ENCODE data around the gene ABLIM2. TPM values are rescaled to one million over a fixed set of nuclear protein-coding genes. Genes with fewer than 3 reads are reported as not detected.

ABLIM2 gene
- polyA plus RNA-seq (2013, experiment 1 of 2), result 0.55 TPM
- 0.25 TPM for polyA plus RNA-seq (2013, experiment 2 of 2)

GRCh38 chr4:8158710-8159536 lies at the start of gene ABLIM2:
Gene ABLIM2, minus strand, starts transcription at chr4:8158813. Its CDS starts 124 bp downstream, at chr4:8158689.
- H3K4me1 ChIP-seq (ENCODE audit: control insufficient read depth, insufficient read depth, low read length, poor library complexity, severe bottlenecking), result no peaks in the 10 kb centered on the region
- no peak within 1 kb of the TSS for H3K27ac ChIP-seq (ENCODE audit: low read depth, low read length, severe bottlenecking)
- no peaks in the 10 kb centered on the region for H3K36me3 ChIP-seq (ENCODE audit: control insufficient read depth, insufficient read depth, low read length)
- 1% methylated on average over 65 to 74 of the region's 96 CpGs for WGBS, 2 experiments (ENCODE audit: insufficient coverage in 2 of 2)
- H3K9me3 ChIP-seq (ENCODE audit: control insufficient read depth, low read length), result no peaks in the 10 kb centered on the region
- H3K4me3 ChIP-seq (ENCODE audit: extremely low read depth, insufficient read depth, low read length, poor library complexity, severe bottlenecking), result peak within 1 kb of the TSS; percentile 57

DNA sequence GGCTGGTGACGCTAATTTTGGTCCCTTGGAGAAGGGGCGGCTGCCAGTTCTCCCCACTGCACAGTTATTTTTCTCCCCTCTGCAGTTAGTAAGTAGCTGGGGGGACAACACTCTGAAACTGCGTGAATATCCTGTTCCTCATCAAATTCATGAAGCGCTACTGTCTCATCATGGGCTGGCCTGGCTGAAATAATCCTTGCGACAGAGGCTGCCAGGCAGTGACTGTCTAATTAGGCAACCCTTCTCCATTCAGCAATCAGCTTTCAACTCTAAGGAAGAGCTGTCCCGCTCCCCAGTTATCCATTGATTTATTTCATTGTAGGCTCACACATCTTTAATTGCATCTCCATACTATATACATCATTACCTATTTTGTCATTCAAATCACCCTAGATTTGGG lies 48.7 kb upstream of the ABLIM2 start:
- 96 to 97% methylated on average over 6 of the region's 6 CpGs for WGBS, 2 experiments (ENCODE audit: insufficient coverage in 2 of 2)
- no peak overlapping the region for H3K4me3 ChIP-seq (ENCODE audit: extremely low read depth, insufficient read depth, low read length, poor library complexity, severe bottlenecking)
- H3K9me3 ChIP-seq (ENCODE audit: control insufficient read depth, low read length), result no peaks in the 10 kb centered on the region

DNA sequence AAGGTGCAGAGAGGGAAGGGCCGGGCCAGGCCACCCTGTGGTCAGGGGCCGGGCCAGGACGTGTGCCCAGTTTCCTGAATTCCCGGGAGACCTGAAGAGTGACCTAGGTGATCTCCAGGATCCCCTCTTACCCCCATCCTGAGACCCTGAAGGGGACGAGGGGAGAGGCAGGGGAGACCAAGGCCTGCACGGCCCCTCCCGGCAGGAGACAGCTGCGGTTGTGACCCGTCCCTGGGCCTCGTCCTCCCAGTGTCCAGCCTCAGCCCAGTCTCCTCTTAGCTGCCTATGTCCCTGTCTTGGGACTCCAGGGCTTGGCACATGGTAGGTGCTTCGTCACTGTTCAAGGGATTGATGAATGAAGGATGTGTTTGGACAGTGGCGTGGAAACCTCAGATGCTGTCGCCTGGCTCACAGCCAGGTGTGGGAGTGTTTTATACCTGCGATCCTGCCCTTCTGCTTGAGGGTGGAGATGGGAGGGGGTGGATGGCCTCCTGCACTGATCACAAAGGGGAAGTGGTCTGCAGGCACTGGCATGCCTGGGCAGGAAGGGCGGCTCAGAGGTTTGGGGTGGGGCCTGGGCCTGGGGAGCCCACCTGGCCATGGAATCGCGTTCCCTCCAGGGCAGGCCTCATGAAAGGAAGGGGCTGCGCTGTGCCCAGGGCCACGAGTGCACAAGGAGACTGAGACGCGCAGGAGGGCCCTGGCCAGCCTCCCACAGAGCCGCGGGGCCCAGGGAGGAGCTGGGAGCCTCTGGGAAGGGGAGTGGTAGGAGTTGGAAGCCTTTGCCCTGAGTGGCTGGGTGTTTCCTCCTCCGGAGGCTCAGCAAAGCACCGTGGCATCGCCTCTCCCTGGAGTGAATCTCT lies 47.4 kb upstream of the ABLIM2 start:
- no peaks in the 10 kb centered on the region for H3K36me3 ChIP-seq (ENCODE audit: control insufficient read depth, insufficient read depth, low read length)
- H3K9me3 ChIP-seq (ENCODE audit: control insufficient read depth, low read length), result no peaks in the 10 kb centered on the region
- peaks cover 24% of the 10 kb centered on the region for H3K4me1 ChIP-seq (ENCODE audit: control insufficient read depth, insufficient read depth, low read length, poor library complexity, severe bottlenecking)
- H3K27ac ChIP-seq (ENCODE audit: low read depth, low read length, severe bottlenecking), result peak overlapping the region; percentile 36
- 87% methylated on average over 23 of the region's 26 CpGs for WGBS, 2 experiments (ENCODE audit: insufficient coverage in 2 of 2)
- no peak overlapping the region for H3K4me3 ChIP-seq (ENCODE audit: extremely low read depth, insufficient read depth, low read length, poor library complexity, severe bottlenecking)

More for the DNA sequence above, 48.7 kb upstream of the ABLIM2 start:
- Histone ChIP-seq H3K36me3 (ENCODE audit: control insufficient read depth, insufficient read depth, low read length) (no peaks in the 10 kb centered on the region), H3K4me1 (ENCODE audit: control insufficient read depth, insufficient read depth, low read length, poor library complexity, severe bottlenecking) (peaks cover 21% of the 10 kb centered on the region), H3K27ac (ENCODE audit: low read depth, low read length, severe bottlenecking) (no peak overlapping the region)

GRCh38 chr4:8205241-8205707 lies 46.7 kb upstream of the ABLIM2 start:
- H3K9me3 ChIP-seq (ENCODE audit: control insufficient read depth, low read length), result no peaks in the 10 kb centered on the region
- H3K36me3 ChIP-seq (ENCODE audit: control insufficient read depth, insufficient read depth, low read length), result no peaks in the 10 kb centered on the region
- H3K4me1 ChIP-seq (ENCODE audit: control insufficient read depth, insufficient read depth, low read length, poor library complexity, severe bottlenecking), result peaks cover 31% of the 10 kb centered on the region
- 87 to 88% methylated on average over 16 to 18 of the region's 19 CpGs for WGBS, 2 experiments (ENCODE audit: insufficient coverage in 2 of 2)
- H3K4me3 ChIP-seq (ENCODE audit: extremely low read depth, insufficient read depth, low read length, poor library complexity, severe bottlenecking), result no peak overlapping the region
- peak overlapping the region; percentile 36 for H3K27ac ChIP-seq (ENCODE audit: low read depth, low read length, severe bottlenecking)

- Histone ChIP-seq H3K4me1 (ENCODE audit: control insufficient read depth, insufficient read depth, low read length, poor library complexity, severe bottlenecking) (peaks cover 35% of the 10 kb centered on the region), H3K36me3 (ENCODE audit: control insufficient read depth, insufficient read depth, low read length) (no peaks in the 10 kb centered on the region), H3K4me3 (ENCODE audit: extremely low read depth, insufficient read depth, low read length, poor library complexity, severe bottlenecking) (no peak overlapping the region), H3K9me3 (ENCODE audit: control insufficient read depth, low read length) (no peaks in the 10 kb centered on the region), H3K27ac (ENCODE audit: low read depth, low read length, severe bottlenecking) (no peak overlapping the region)
- 92% methylated on average over 28 to 30 of the region's 31 CpGs for WGBS, 2 experiments (ENCODE audit: insufficient coverage in 2 of 2)
Observed at GRCh38 chr4:8204576-8205227, 46.1 kb upstream of the ABLIM2 start.

DNA sequence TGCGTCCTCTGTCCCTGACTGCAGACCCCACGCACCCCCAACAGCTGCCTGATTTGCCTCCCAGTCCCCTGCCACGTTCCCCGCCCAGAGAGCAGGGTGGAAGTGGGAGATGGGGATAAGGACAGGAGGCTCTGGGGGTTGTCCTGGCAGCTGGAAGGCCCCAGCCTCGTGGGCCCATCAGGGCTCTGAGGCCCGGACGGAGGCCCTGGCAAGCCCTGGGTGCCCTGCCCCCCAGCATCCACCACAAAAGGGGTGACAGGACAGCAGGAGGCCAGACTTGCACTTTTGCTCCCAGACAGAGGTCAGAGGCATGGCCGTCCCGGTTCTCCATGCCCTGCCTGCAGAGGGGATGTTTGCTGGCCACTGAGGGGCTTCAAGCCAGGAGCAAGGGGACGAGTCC lies 45.2 kb upstream of the ABLIM2 start:
- peaks cover 43% of the 10 kb centered on the region for H3K4me1 ChIP-seq (ENCODE audit: control insufficient read depth, insufficient read depth, low read length, poor library complexity, severe bottlenecking)
- no peak overlapping the region for H3K4me3 ChIP-seq (ENCODE audit: extremely low read depth, insufficient read depth, low read length, poor library complexity, severe bottlenecking)
- H3K9me3 ChIP-seq (ENCODE audit: control insufficient read depth, low read length), result no peaks in the 10 kb centered on the region
- WGBS, 2 experiments (ENCODE audit: insufficient coverage in 2 of 2), result 88 to 96% methylated on average over 4 to 5 of the region's 10 CpGs
- no peak overlapping the region for H3K27ac ChIP-seq (ENCODE audit: low read depth, low read length, severe bottlenecking)
- no peaks in the 10 kb centered on the region for H3K36me3 ChIP-seq (ENCODE audit: control insufficient read depth, insufficient read depth, low read length)

DNA sequence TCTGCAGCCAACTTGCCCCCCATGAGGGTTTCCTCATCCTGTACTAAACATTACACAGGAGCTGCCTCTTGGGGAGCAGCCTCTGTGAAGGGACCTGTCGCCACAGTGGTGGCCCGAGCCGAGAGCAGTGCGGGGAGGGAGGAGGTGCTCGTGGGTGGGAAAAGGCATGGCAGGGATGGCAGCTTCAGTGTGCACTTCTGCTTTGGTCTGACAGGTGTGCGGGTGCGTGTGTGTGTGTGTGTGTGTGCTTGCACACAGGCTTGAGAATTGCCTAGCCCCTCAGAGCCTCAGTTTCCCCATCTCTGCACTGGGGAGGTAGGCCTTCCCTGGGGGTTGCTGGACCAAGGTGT lies 44.4 kb upstream of the ABLIM2 start:
- Histone ChIP-seq H3K4me1 (ENCODE audit: control insufficient read depth, insufficient read depth, low read length, poor library complexity, severe bottlenecking) (peaks cover 51% of the 10 kb centered on the region), H3K9me3 (ENCODE audit: control insufficient read depth, low read length) (no peaks in the 10 kb centered on the region)

DNA sequence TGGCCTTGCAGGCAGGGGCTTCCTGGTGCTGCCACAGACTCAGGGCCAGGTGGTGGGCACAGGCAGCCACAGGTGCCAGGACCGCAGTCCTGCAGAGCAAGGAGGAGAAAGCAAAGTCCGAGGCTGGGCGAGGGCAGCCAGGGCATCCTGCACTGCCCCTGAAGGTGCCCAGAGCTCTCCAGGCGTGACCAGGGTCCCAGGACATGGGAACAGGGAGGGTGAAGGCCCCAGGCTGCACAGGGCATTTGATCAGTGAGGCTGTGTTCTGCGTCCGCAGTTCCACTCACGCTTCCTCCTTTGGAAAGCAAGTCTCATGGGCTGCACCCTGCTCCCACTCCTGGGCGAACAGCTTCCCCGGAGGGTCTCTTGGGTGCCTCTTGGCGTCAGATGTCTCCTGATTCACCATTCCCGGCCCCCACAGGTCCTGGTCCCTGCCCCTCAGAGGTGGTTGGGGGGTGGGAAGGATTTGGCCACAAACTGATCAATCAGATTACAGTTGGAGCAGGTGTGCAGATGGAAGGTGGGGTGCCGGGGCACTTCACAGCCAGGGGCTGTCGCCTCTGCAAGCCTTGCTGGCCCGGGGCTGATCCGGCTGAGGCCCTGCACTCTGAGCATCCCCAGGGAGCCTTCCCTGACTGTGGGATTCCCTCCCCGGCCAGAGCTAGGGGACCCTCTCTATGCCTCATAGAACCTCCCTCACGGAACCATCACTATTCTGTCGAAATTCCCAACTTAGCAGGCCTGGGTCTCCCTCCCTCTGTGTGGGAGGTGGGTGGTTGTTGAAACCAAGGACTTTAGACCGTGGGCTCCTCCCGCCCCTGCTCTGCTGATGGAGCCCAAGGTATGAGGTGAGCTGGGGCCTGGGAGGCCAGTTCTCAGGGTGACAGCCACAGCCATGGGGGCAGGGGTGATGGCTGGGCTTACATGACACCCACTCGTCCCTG lies 43.8 kb upstream of the ABLIM2 start:
- H3K9me3 ChIP-seq (ENCODE audit: control insufficient read depth, low read length), result no peaks in the 10 kb centered on the region
- 87 to 93% methylated on average over 12 to 16 of the region's 21 CpGs for WGBS, 2 experiments (ENCODE audit: insufficient coverage in 2 of 2)
- H3K4me1 ChIP-seq (ENCODE audit: control insufficient read depth, insufficient read depth, low read length, poor library complexity, severe bottlenecking), result peaks cover 51% of the 10 kb centered on the region
- H3K27ac ChIP-seq (ENCODE audit: low read depth, low read length, severe bottlenecking), result no peak overlapping the region
- no peak overlapping the region for H3K4me3 ChIP-seq (ENCODE audit: extremely low read depth, insufficient read depth, low read length, poor library complexity, severe bottlenecking)
- no peaks in the 10 kb centered on the region for H3K36me3 ChIP-seq (ENCODE audit: control insufficient read depth, insufficient read depth, low read length)

More for the DNA sequence above, 44.4 kb upstream of the ABLIM2 start:
- Histone ChIP-seq H3K27ac (ENCODE audit: low read depth, low read length, severe bottlenecking) (no peak overlapping the region), H3K4me3 (ENCODE audit: extremely low read depth, insufficient read depth, low read length, poor library complexity, severe bottlenecking) (no peak overlapping the region), H3K36me3 (ENCODE audit: control insufficient read depth, insufficient read depth, low read length) (no peaks in the 10 kb centered on the region)
- 81 to 100% methylated on average over 3 to 4 of the region's 7 CpGs for WGBS, 2 experiments (ENCODE audit: insufficient coverage in 2 of 2)

GRCh38 chr4:8201321-8201781 lies 42.7 kb upstream of the ABLIM2 start:
- H3K4me3 ChIP-seq (ENCODE audit: extremely low read depth, insufficient read depth, low read length, poor library complexity, severe bottlenecking), result no peak overlapping the region
- H3K36me3 ChIP-seq (ENCODE audit: control insufficient read depth, insufficient read depth, low read length), result no peaks in the 10 kb centered on the region
- H3K9me3 ChIP-seq (ENCODE audit: control insufficient read depth, low read length), result no peaks in the 10 kb centered on the region
- H3K4me1 ChIP-seq (ENCODE audit: control insufficient read depth, insufficient read depth, low read length, poor library complexity, severe bottlenecking), result peaks cover 52% of the 10 kb centered on the region
- no peak overlapping the region for H3K27ac ChIP-seq (ENCODE audit: low read depth, low read length, severe bottlenecking)
- WGBS, 2 experiments (ENCODE audit: insufficient coverage in 2 of 2), result 70 to 81% methylated on average over 6 to 9 of the region's 9 CpGs

Data from mesodermal cell (in vitro differentiated cells).